Osteocyte (in vitro differentiated cells): ENCODE measurements around the gene TTC28. TPM values are rescaled to one million over a fixed set of nuclear protein-coding genes. Genes with fewer than 3 reads are reported as not detected.

Source experiments
- DNase-seq: peaks from one replicate; pipeline ENCODE4 v3.0.0; 2021; ENCODE audit warnings: mixed read lengths; ENCODE audit not compliant: unreplicated experiment; ENCODE audit errors: extremely low spot score
- H3K27ac Mint-ChIP-seq: one replicate; pipeline ENCODE4 v1.8.0; 2021; ENCODE audit warnings: mild to moderate bottlenecking, mixed read lengths; ENCODE audit not compliant: unreplicated experiment
- H3K27me3 Mint-ChIP-seq: one replicate; pipeline ENCODE4 v1.8.0; 2021; ENCODE audit warnings: mixed read lengths; ENCODE audit not compliant: unreplicated experiment
- H3K36me3 Mint-ChIP-seq: one replicate; pipeline ENCODE4 v1.8.0; 2021; ENCODE audit warnings: mixed read lengths; ENCODE audit not compliant: unreplicated experiment
- H3K4me1 Mint-ChIP-seq: one replicate; pipeline ENCODE4 v1.8.0; 2021; ENCODE audit warnings: mixed read lengths; ENCODE audit not compliant: unreplicated experiment
- H3K4me3 Mint-ChIP-seq: one replicate; pipeline ENCODE4 v1.8.0; 2021; ENCODE audit warnings: mild to moderate bottlenecking, moderate library complexity, mixed read lengths; ENCODE audit not compliant: unreplicated experiment
- H3K9me3 Mint-ChIP-seq: one replicate; pipeline ENCODE4 v1.8.0; 2021; ENCODE audit warnings: mixed read lengths; ENCODE audit not compliant: unreplicated experiment
- total RNA-seq: library from RNA; stranded (reverse); gene quantifications from 2 replicates; pipeline ENCODE4 v1.2.1, GENCODE V29; 2021
- TF ChIP-seq, protein P1 (sequence below): fragments of 200-600 bp; sonication (generic); IDR thresholded peaks from 2 replicates; pipeline ENCODE4 v1.5.0; 2021; ENCODE audit warnings: antibody characterized with exemption, mild to moderate bottlenecking, moderate library complexity

Gene TTC28
- total RNA-seq, 1 donor from 2014 or later: 70.3 TPM

DNA sequence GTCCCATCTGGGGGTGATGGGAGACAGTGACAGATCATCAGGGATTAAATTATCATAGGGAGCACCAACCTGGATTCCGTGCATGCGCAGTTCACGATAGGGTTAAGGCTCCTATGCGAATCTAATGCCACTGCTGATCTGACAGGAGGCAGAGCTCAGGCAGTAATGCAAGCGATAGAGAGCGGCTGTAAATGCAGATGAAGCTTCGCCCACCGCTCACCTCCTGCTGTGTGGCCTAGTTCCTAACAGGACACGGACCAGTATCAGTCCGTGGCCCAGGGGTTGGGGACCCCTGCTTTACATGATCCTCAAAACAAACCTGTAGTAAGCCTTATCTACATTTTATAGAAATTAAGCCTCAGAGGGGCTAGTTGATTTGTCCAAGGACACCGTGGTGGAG, 94.3 kb downstream of the TTC28 start:
- no peaks in the 10 kb centered on the region for H3K9me3 Mint-ChIP-seq
- H3K4me3 Mint-ChIP-seq: no peak overlapping the region
- no peak for DNase-seq
- TF ChIP-seq, protein P1, sequence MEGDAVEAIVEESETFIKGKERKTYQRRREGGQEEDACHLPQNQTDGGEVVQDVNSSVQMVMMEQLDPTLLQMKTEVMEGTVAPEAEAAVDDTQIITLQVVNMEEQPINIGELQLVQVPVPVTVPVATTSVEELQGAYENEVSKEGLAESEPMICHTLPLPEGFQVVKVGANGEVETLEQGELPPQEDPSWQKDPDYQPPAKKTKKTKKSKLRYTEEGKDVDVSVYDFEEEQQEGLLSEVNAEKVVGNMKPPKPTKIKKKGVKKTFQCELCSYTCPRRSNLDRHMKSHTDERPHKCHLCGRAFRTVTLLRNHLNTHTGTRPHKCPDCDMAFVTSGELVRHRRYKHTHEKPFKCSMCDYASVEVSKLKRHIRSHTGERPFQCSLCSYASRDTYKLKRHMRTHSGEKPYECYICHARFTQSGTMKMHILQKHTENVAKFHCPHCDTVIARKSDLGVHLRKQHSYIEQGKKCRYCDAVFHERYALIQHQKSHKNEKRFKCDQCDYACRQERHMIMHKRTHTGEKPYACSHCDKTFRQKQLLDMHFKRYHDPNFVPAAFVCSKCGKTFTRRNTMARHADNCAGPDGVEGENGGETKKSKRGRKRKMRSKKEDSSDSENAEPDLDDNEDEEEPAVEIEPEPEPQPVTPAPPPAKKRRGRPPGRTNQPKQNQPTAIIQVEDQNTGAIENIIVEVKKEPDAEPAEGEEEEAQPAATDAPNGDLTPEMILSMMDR: no peak
- H3K27ac Mint-ChIP-seq: no peak overlapping the region
- no peaks in the 10 kb centered on the region for H3K36me3 Mint-ChIP-seq
- H3K27me3 Mint-ChIP-seq: no peaks in the 10 kb centered on the region
- H3K4me1 Mint-ChIP-seq: peaks cover 22% of the 10 kb centered on the region

DNA sequence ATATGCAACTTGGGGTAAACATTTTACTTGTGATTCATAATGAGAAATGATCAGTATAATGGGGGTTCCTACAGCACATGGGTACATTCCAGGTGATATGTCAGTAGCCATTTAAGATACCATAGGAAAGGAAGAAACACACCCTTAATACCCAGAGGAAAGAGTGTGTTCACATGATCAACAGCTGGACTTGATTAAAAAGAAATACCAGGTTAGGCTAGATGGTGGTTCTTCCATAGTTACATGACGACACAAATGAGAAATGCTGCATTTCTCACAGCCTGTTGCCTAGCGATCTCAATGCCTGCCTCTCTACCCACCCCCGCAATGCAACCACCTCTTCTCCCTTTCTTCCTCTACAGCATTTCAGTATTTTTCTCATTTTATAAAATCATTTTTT, 96.8 kb downstream of the TTC28 start:
- TF ChIP-seq, protein P1: no peak
- Mint-ChIP-seq H3K4me3 (peak overlapping the region; percentile 49), H3K27ac (peak overlapping the region; percentile 75)

DNA sequence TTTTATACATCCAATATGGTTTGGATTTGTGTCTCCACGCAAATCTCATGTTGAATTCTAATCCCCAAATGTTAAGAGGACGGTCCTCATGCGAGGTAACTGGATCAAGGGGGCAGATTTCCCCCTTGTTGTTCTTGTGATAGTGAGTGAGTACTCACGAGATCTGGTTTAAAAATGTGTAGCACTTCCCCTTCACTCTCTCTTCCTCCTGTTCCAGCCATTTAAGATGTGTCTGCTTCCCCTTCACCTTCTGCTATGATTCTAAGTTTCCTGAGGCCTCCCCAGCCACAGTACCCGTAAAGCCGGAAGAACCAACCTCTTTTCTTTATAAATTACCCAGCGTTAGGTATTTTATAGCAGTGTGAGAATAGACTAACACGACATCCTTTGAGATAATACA, 98.6 kb downstream of the TTC28 start:
- Mint-ChIP-seq H3K4me3 (no peak overlapping the region), H3K36me3 (no peaks in the 10 kb centered on the region), H3K27ac (no peak overlapping the region), H3K27me3 (no peaks in the 10 kb centered on the region), H3K4me1 (peaks cover 22% of the 10 kb centered on the region), H3K9me3 (peaks cover 3% of the 10 kb centered on the region)
- TF ChIP-seq, protein P1: no peak
- DNase-seq: no peak

More for the DNA sequence above, 96.8 kb downstream of the TTC28 start:
- H3K36me3 Mint-ChIP-seq: no peaks in the 10 kb centered on the region
- no peaks in the 10 kb centered on the region for H3K9me3 Mint-ChIP-seq
- H3K27me3 Mint-ChIP-seq: no peaks in the 10 kb centered on the region
- no peak for DNase-seq
- peaks cover 22% of the 10 kb centered on the region for H3K4me1 Mint-ChIP-seq

DNA sequence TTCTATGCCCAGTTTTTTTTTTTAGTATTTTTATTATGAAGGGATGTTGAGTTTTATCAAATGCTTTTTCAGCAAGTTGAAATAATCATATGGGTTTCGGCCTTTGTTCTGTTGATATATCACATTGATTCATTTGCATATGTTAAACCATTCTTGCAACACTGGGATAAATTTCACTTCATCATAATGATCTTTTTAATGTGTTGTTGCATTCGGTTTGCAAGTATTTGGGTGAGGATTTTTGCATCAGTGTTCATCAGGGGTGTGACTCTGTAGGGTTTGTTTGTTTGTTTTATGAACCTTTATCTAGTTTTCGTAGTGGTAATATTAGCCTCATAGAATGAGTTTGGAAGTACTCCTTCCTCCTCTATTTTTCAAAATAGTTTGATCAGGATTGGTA, 103.5 kb downstream of the TTC28 start:
- TF ChIP-seq, protein P1: no peak
- H3K27ac Mint-ChIP-seq: no peak overlapping the region
- H3K36me3 Mint-ChIP-seq: peaks cover 9% of the 10 kb centered on the region
- peaks cover 15% of the 10 kb centered on the region for H3K9me3 Mint-ChIP-seq
- DNase-seq: no peak
- H3K4me3 Mint-ChIP-seq: no peak overlapping the region
- H3K4me1 Mint-ChIP-seq: peaks cover 4% of the 10 kb centered on the region
- no peaks in the 10 kb centered on the region for H3K27me3 Mint-ChIP-seq

DNA sequence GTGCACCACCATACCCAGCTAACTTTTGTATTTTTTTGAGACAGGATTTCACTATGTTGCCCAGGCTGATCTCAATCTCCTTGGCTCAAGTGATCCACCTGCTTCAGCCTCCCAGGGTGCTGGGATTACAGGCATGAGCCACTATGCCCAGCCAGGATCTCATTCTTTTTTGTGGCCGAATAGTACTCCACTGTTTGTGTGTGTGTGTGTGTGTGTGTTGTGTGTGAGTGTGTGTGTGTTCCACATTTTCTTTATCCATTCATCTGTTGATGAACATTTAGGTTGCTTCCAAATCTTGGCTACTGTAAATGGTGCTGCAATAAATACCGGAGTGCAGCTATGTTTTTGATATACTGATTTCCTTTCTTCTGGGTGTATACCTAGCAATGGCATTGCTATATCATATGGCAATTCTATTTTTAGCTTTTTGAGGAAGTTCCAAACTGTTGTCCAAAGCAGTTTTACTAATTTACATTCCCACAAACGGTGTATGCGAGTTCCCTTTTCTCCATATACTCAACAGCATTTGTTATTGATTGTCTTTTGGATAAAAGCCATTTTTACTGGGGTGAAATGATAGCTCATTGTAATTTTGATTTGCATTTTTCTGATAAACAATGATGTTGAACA, 105.4 kb downstream of the TTC28 start:
- TF ChIP-seq, protein P1: no peak
- H3K4me3 Mint-ChIP-seq: no peak overlapping the region
- peaks cover 12% of the 10 kb centered on the region for H3K4me1 Mint-ChIP-seq
- H3K27ac Mint-ChIP-seq: no peak overlapping the region
- DNase-seq: no peak
- H3K9me3 Mint-ChIP-seq: peaks cover 15% of the 10 kb centered on the region
- peaks cover 9% of the 10 kb centered on the region for H3K36me3 Mint-ChIP-seq
- no peaks in the 10 kb centered on the region for H3K27me3 Mint-ChIP-seq
